IMR-90 (cell line): ENCODE results near the gene ATP8B3.

Source experiments
- CHD1 ChIP-seq: IDR thresholded peaks from 2 replicates; pipeline ENCODE4 v1.6.1; 2012; ENCODE audit warnings: low read depth, low read length, improper control_type of control experiment
- CTCF ChIP-seq: conservative IDR thresholded peaks from 2 replicates; pipeline ENCODE4 v1.5.1; 2012; ENCODE audit warnings: mild to moderate bottlenecking, low read depth, low read length, improper control_type of control experiment
- MAFK ChIP-seq: IDR thresholded peaks from 2 replicates; pipeline ENCODE4 v1.6.1; 2012; ENCODE audit warnings: low read depth, low read length, improper control_type of control experiment
- SMC3 ChIP-seq: fragments of 150-350 bp; IDR thresholded peaks from 2 replicates; pipeline ENCODE4 v1.6.1; 2016; ENCODE audit warnings: low read depth, mild to moderate bottlenecking, antibody characterized with exemption, low read length, moderate library complexity

- TF ChIP-seq CHD1 (no peak), SMC3 (no peak), MAFK (no peak), CTCF (no peak)
Measured at GRCh38 chr19:1770866-1771576, 41.1 kb downstream of the ATP8B3 start.
